ENCODE data around the gene RHOT2.
A peak's percentile ranks its signal among the peaks of the same experiment; 100 is the strongest.

The RHOT2 gene

DNA sequence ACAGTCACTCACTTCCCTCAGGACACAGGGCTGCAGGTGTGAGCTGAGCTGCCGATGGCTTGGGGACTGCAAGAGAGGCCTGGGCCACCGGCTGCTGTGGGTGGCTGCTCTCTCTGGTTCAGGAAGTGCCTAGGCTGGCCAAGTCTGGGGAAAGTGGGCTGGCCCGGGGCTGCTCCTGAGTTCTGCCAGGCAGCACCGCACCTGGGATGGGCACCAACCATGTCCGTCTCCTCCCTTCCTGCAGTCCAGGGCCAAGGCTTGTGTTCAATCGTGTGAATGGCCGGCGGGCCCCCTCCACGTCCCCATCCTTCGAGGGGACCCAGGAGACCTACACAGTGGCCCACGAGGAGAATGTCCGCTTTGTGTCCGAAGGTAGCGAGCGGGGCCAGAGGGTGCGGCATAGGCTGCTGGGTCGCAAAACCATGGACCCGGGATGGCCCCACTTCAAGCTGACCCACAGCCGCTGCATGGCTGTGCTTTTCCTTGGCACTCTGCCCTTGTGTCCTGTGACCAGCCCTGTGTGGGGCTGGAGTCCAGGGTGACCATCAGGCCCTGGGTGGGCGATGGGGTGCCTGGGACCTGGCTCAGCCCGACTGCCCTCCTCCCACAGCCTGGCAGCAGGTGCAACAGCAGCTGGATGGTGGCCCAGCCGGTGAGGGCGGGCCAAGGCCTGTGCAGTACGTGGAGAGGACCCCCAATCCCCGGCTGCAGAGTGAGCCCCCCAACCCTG, 20.6 kb upstream of the RHOT2 start:
- no peak for DNase-seq (ENCODE audit: low read depth)

GRCh38 chr16:648071-648780, 19.7 kb upstream of the RHOT2 start:
- no peak for DNase-seq (ENCODE audit: low read depth)

DNA sequence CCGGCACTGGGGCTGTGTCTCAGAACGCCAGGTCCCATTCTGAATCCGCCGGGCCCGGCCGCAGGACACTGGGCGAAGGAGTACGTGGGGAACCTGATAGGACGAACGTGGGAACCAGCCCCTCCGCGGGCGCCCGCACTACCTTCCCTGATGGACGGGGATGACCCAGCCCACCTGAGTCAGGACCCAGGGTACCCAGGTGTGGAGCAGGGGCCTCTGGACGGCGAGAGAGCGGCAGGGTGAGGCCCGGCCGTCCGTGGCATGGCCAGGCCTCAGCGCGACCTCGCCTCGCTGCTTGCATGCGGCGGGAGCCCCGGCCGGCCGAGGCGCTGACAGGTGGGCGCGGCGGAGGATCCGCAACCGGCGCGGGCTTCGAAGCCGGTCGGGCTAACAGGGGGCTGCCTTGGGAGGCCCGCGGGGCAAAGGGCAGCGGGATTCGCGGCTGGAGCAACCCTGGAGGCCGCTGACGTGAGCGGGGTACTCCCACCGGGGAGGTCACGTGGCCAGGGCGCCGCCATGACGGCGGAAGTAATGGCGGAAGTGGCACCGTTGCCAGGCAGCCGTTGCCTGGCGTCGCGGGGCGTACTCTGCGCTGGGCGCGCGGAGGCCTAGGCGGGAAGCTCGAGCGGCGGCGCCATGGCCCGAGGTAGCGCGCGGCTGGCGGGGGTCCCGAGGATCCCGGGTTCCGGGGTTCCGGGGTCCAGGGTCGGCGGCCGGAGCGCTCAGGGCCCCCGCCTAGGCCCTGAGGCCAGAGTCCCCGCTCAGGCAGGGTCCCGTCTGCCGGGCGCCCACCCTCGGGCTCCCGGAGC, 18.9 kb upstream of the RHOT2 start, which contains the start of gene WDR90:
WDR90 (plus strand) TSS at position 585 of the 809 bp plus-strand sequence; CDS start at position 637, 52 bp downstream.
- DNase-seq (ENCODE audit: low read depth): peak; percentile 86

DNA sequence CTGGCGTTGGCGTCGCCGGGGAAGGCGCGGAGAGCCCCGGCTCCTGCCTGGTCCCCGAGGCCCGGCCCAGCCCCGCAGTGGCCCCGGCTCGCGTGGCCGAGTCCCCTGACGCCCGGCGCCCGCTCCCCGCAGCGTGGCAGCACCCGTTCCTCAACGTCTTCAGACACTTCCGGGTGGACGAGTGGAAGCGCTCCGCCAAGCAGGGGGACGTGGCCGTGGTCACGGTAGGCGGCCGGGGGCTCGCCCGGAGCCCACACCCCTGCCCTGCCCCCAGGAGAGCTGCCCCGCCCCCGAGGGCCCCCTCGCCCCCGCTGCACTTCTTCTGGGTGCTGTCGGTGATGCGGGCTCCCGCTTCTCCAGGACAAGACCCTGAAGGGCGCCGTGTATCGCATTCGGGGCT, 18.3 kb upstream of the RHOT2 start:
- DNase-seq (ENCODE audit: low read depth): no peak

GRCh38 chr16:651844-652243, 16.1 kb upstream of the RHOT2 start:
- DNase-seq (ENCODE audit: low read depth): no peak

- no peak for DNase-seq (ENCODE audit: low read depth)
These were observed 15.3 kb upstream of the RHOT2 start for GRCh38 chr16:652454-653305.

- no peak for DNase-seq (ENCODE audit: low read depth)
These were observed 13.9 kb upstream of the RHOT2 start for GRCh38 chr16:654034-654433.

DNA sequence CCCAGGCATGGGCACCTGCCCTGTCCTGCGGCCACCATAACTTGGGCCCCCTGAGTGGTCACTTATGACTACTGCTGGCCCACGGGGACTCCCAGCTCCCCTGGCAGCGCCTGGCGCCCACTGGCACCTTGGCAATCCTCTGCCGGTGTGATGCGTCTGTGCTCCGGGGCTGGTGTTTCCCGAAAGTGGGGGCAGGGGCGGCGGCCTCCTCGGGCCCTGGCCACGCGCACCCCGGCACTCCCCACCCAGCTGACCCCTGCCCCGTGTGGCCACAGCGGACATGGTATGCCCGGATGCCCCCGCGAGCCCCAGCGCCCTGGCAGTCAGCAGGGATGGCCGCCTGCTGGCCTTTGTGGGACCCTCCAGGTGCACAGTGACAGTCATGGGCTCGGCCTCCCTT, 10.4 kb upstream of the RHOT2 start:
- DNase-seq (ENCODE audit: low read depth): no peak

- DNase-seq (ENCODE audit: low read depth): no peak
These were observed 9.0 kb upstream of the RHOT2 start for GRCh38 chr16:658679-659571.

- DNase-seq (ENCODE audit: low read depth): no peak
These were observed 8.3 kb upstream of the RHOT2 start for GRCh38 chr16:659618-660017.

- no peak for DNase-seq (ENCODE audit: low read depth)
These were observed 7.8 kb upstream of the RHOT2 start for GRCh38 chr16:660132-660458.

GRCh38 chr16:660459-661183, 7.3 kb upstream of the RHOT2 start:
- DNase-seq (ENCODE audit: low read depth): no peak

DNA sequence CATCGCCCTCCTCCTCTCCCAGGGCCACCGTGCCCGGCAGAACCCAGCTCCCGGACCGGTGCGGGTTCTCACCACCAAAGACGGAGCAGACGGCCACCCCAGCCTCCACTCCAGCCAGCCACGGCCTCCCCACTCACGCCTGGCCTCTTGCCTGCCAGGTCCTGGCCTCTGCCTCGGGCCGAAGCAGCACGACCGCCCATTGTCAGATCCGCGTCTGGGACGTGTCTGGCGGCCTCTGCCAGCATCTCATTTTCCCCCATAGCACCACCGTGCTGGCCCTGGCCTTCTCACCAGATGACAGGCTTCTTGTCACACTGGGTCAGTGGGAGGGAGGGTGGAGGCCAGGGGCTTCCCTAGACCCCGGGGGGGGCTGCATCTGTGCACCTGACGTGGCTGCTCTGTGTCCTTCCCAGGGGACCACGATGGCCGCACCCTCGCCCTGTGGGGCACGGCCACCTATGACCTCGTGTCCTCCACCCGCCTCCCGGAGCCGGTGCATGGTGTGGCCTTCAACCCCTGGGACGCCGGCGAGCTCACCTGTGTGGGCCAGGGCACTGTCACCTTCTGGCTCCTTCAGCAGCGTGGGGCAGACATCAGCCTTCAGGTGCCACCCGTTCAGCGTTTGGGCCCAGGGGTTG, 6.6 kb upstream of the RHOT2 start:
- no peak for DNase-seq (ENCODE audit: low read depth)

GRCh38 chr16:662095-662494, 5.8 kb upstream of the RHOT2 start:
- no peak for DNase-seq (ENCODE audit: low read depth)

- DNase-seq (ENCODE audit: low read depth): no peak
These were observed 5.3 kb upstream of the RHOT2 start for GRCh38 chr16:662597-662996.

- no peak for DNase-seq (ENCODE audit: low read depth)
These were observed 1.4 kb upstream of the RHOT2 start for GRCh38 chr16:666572-666971.

- DNase-seq (ENCODE audit: low read depth): no peak
These were observed 686 bp upstream of the RHOT2 start for GRCh38 chr16:667113-667779.

DNA sequence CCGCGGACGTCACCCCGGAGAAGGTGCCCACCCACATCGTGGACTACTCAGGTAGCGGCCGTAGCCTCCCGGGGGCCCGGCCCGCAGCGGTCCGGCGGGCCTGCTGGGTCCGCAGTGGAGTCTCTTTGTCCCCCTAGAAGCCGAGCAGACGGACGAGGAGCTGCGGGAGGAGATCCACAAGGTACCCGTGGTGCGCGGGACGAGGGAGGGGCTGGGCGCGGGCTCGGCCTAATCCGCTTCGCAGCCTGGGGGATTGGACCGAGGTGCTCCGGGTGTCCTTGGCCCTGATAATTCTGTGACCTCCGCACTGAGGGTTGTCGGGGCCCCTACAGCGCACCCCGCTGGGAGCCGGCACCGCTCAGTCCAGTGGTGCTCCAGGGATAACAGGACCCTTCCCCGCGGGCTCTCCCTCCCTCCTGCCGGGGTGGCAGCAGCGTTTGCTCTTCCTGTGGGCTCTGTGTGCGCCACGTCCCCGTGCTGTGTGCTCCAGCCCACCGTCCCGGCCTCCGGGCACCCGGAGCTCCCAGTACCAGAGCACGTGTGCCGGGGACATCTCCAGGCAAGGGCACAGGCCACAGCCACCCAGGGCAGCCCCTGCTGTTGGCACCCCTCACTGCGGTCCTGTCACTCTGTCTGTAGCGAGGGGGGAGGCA, 713 bp downstream of the RHOT2 start:
- no peak for DNase-seq (ENCODE audit: low read depth)

GRCh38 chr16:669666-670065, 1.7 kb downstream of the RHOT2 start:
- no peak for DNase-seq (ENCODE audit: low read depth)
